ENCODE measurements around the gene MAN1C1. TPM values are rescaled to one million over a fixed set of nuclear protein-coding genes. Genes with fewer than 3 reads are reported as not detected.

Gene MAN1C1
- total and polyA plus RNA-seq, 2 donors from 2014 or later, result 31.7 to 65.5 TPM

DNA sequence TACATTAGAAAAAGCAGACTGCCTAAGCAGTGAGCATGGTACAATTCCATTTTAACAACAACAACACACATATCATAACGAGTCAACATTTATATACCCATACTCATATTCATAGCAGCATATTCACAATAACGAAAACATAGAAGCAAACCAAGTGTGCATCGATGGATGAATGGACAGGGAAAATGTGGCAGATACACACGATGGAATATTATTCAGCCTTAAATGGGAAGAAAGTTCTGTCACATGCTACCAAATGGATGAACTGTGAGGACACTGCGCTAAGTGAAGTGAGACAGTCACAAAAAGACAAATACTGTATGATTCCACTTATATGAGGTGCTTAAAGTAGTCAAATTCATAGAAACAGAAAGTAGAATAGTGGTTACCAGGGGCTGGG is 9.5 kb upstream of the MAN1C1 start:
- intact Hi-C loops (cut with DNase I), result no loop called here
- no peak overlapping the region for H3K4me3 ChIP-seq (ENCODE audit: low read length in 3 of 3)
- H3K27me3 ChIP-seq (ENCODE audit: control insufficient read depth, insufficient read depth, low read length), result no peaks in the 10 kb centered on the region
- FAIRE-seq (no peak), DNase-seq (no peak)
- H3K36me3 ChIP-seq (ENCODE audit: control insufficient read depth in 2 of 3, insufficient read depth in 3 of 3, low read length in 3 of 3), result no peaks in the 10 kb centered on the region
- TF ChIP-seq, protein P1, sequence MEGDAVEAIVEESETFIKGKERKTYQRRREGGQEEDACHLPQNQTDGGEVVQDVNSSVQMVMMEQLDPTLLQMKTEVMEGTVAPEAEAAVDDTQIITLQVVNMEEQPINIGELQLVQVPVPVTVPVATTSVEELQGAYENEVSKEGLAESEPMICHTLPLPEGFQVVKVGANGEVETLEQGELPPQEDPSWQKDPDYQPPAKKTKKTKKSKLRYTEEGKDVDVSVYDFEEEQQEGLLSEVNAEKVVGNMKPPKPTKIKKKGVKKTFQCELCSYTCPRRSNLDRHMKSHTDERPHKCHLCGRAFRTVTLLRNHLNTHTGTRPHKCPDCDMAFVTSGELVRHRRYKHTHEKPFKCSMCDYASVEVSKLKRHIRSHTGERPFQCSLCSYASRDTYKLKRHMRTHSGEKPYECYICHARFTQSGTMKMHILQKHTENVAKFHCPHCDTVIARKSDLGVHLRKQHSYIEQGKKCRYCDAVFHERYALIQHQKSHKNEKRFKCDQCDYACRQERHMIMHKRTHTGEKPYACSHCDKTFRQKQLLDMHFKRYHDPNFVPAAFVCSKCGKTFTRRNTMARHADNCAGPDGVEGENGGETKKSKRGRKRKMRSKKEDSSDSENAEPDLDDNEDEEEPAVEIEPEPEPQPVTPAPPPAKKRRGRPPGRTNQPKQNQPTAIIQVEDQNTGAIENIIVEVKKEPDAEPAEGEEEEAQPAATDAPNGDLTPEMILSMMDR (IDR thresholded peaks at IDR 0.05; ENCODE audit: borderline replicate concordance, extremely low read depth, insufficient read depth), result no peak
- no peak overlapping the region for H3K27ac ChIP-seq (ENCODE audit: low read depth in 2 of 2, low read length in 2 of 2)
- no peaks in the 10 kb centered on the region for H3K9me3 ChIP-seq (ENCODE audit: control insufficient read depth in 2 of 3, insufficient read depth in 1 of 3, low read length in 3 of 3)
- no peak overlapping the region for H3K9ac ChIP-seq (ENCODE audit: low read length in 3 of 3)
- no peaks in the 10 kb centered on the region for H3K4me1 ChIP-seq (ENCODE audit: control insufficient read depth in 2 of 3, insufficient read depth in 2 of 3, low read depth in 1 of 3, low read length in 3 of 3)

DNA sequence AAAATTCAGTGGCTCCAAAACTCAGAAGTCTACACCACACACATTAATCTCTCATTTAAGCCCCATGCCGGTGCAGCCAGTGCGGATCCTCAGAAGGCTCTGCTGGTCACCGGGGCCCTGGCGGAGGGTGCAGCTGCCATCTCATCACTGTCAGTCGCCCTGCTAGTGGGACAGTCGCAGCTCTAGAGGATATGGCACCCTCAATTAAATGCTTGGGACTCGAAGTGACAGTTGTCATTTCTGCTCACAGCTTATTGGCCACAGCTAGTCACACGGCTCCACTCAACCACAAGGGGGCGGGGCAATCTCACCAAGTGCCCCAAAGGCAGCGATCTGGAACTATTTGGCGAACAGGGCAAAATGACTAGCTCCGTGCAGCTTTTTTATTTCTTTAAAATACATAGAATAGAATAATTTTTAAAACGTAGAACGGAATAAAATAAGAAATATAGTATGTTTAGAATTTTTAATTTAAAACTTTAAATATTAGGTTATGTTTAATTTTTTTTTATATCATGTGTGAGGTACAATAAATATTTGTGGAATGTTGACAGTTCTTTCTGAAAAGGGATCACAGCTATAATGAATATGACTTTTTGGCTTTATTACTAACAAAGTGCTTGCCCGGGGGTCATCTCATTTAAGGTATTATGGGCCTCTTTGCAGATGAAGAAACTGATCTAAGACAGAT is 8.0 kb upstream of the MAN1C1 start:
- intact Hi-C loops (cut with DNase I), result no loop called here
- Histone ChIP-seq H3K4me1 (ENCODE audit: control insufficient read depth in 2 of 3, insufficient read depth in 2 of 3, low read depth in 1 of 3, low read length in 3 of 3) (no peaks in the 10 kb centered on the region), H3K27ac (ENCODE audit: low read depth in 2 of 2, low read length in 2 of 2) (no peak overlapping the region), H3K9me3 (ENCODE audit: control insufficient read depth in 2 of 3, insufficient read depth in 1 of 3, low read length in 3 of 3) (no peaks in the 10 kb centered on the region), H3K9ac (ENCODE audit: low read length in 3 of 3) (no peak overlapping the region), H3K36me3 (ENCODE audit: control insufficient read depth in 2 of 3, insufficient read depth in 3 of 3, low read length in 3 of 3) (no peaks in the 10 kb centered on the region), H3K27me3 (ENCODE audit: control insufficient read depth, insufficient read depth, low read length) (peaks cover 2% of the 10 kb centered on the region), H3K4me3 (ENCODE audit: low read length in 3 of 3) (peak overlapping the region in 2 of 3 donors; percentile 26 to 44)
- TF ChIP-seq, protein P1 (IDR thresholded peaks at IDR 0.05; ENCODE audit: borderline replicate concordance, extremely low read depth, insufficient read depth), result peak; percentile 83
- DNase-seq (peak; percentile 84 to 91 (median 85)), FAIRE-seq (peak; percentile 98)

DNA sequence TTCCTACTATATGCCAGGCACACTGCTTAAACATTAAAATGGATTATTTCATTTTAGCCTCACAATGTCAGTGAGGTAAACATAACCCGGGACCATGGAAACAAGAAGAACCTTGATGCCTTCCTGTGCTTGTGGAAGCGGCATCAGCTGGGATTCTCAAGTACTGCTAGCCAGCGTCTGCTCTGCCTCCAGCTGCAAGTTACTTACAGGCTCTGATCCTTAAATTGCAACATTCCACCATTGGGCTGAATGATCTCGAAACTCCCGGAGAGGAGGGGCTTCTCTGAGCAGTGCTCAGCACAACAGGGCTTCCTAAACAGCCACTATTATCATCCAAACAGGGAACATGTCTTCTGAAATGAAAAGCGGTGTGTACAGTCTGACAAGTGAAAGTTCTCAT is 6.7 kb upstream of the MAN1C1 start:
- H3K4me1 ChIP-seq (ENCODE audit: control insufficient read depth in 2 of 3, insufficient read depth in 2 of 3, low read depth in 1 of 3, low read length in 3 of 3), result no peaks in the 10 kb centered on the region
- H3K36me3 ChIP-seq (ENCODE audit: control insufficient read depth in 2 of 3, insufficient read depth in 3 of 3, low read length in 3 of 3), result no peaks in the 10 kb centered on the region

More for the DNA sequence above, 6.7 kb upstream of the MAN1C1 start:
- Histone ChIP-seq H3K4me3 (ENCODE audit: low read length in 3 of 3) (no peak overlapping the region), H3K9ac (ENCODE audit: low read length in 3 of 3) (no peak overlapping the region), H3K27me3 (ENCODE audit: control insufficient read depth, insufficient read depth, low read length) (peaks cover 2% of the 10 kb centered on the region), H3K9me3 (ENCODE audit: control insufficient read depth in 2 of 3, insufficient read depth in 1 of 3, low read length in 3 of 3) (no peaks in the 10 kb centered on the region), H3K27ac (ENCODE audit: low read depth in 2 of 2, low read length in 2 of 2) (no peak overlapping the region)
- FAIRE-seq, result no peak
- intact Hi-C loops (cut with DNase I), result loop anchor here (10.0 kb wide), 1 partner anchor 185 kb away; no protein-coding TSS in a partner anchor
- TF ChIP-seq, protein P1 (IDR thresholded peaks at IDR 0.05; ENCODE audit: borderline replicate concordance, extremely low read depth, insufficient read depth), result no peak
- peak in 2 of 5 donors; percentile 9 to 12 for DNase-seq

All from kidney (tissue), 14 donors.